GM12873 (cell line): ENCODE measurements around the gene MYLIP.

Source experiments
- CTCF ChIP-seq: IDR thresholded peaks from 2 replicates; pipeline ENCODE4 v1.5.1; 2012; ENCODE audit warnings: low read depth, mild to moderate bottlenecking, moderate library complexity, low read length, control low read depth; ENCODE audit not compliant: insufficient read depth; ENCODE audit errors: missing control alignments

MYLIP gene

GRCh38 chr6:16150098-16150497 lies 21.2 kb downstream of the MYLIP start:
- no peak for TF ChIP-seq CTCF

- no peak for TF ChIP-seq CTCF
These were observed 24.4 kb downstream of the MYLIP start for GRCh38 chr6:16153211-16153820.

GRCh38 chr6:16154904-16155303 lies 26.0 kb downstream of the MYLIP start:
- TF ChIP-seq CTCF, result no peak

GRCh38 chr6:16157492-16157891 lies 28.6 kb downstream of the MYLIP start:
- TF ChIP-seq CTCF, result no peak

GRCh38 chr6:16157909-16158308 lies 29.0 kb downstream of the MYLIP start:
- TF ChIP-seq CTCF, result no peak

- no peak for TF ChIP-seq CTCF
These were observed 30.2 kb downstream of the MYLIP start for GRCh38 chr6:16158943-16159557.

GRCh38 chr6:16160794-16161193 lies 31.9 kb downstream of the MYLIP start:
- no peak for TF ChIP-seq CTCF
